MM.1S (cell line): ENCODE data around the gene DNAH5.

Experiments
- EZH2 ChIP-seq: fragments of 300-600 bp; sonication (generic); optimal IDR thresholded peaks from 2 replicates; pipeline ENCODE3; 2017; ENCODE audit warnings: low read depth, mild to moderate bottlenecking, antibody characterized with exemption, low read length, mixed read lengths
- TF ChIP-seq, protein P1 (sequence below): fragments of 300-600 bp; sonication (generic); IDR thresholded peaks from 2 replicates; pipeline ENCODE4 v1.5.1; 2016; ENCODE audit warnings: antibody characterized with exemption, low read length, mixed read lengths

GRCh38 chr5:13991365-13991764 is 46.9 kb upstream of the DNAH5 start:
- TF ChIP-seq, protein P1, sequence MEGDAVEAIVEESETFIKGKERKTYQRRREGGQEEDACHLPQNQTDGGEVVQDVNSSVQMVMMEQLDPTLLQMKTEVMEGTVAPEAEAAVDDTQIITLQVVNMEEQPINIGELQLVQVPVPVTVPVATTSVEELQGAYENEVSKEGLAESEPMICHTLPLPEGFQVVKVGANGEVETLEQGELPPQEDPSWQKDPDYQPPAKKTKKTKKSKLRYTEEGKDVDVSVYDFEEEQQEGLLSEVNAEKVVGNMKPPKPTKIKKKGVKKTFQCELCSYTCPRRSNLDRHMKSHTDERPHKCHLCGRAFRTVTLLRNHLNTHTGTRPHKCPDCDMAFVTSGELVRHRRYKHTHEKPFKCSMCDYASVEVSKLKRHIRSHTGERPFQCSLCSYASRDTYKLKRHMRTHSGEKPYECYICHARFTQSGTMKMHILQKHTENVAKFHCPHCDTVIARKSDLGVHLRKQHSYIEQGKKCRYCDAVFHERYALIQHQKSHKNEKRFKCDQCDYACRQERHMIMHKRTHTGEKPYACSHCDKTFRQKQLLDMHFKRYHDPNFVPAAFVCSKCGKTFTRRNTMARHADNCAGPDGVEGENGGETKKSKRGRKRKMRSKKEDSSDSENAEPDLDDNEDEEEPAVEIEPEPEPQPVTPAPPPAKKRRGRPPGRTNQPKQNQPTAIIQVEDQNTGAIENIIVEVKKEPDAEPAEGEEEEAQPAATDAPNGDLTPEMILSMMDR, result no peak
- TF ChIP-seq EZH2, result no peak
